IMR-90 (cell line): ENCODE results near the gene GLRA2. TPM values are rescaled to one million over a fixed set of nuclear protein-coding genes. Genes with fewer than 3 reads are reported as not detected.

ENCODE experiments used
- ATAC-seq: fragments of 200-7000 bp; cut with Tn5 transposase; 2 replicates; pipeline ENCODE4 v1.9.1; 2020; ENCODE audit warnings: low read depth, mild to moderate bottlenecking, moderate library complexity
- BruUV-seq: library from RNA; stranded (reverse); fragments of 400-500 nt; replicated peaks from 2 replicates; lab custom pipeline; 2021; lab: Mats Ljungman, UMichigan
- CTCF ChIA-PET: fragments of 300-600 bp; formaldehyde crosslinking; extraction: SDS; loops from one replicate; lab custom pipeline; 2021; ENCODE audit warnings: antibody characterized with exemption; lab: Yijun Ruan, JAX
- POLR2A ChIA-PET: fragments of 300-600 bp; sonication (Branson Sonifier 250); formaldehyde crosslinking; loops from one replicate; lab custom pipeline; 2022; ENCODE audit warnings: antibody characterized with exemption; ENCODE audit not compliant: unreplicated experiment; lab: Charles Lee
- DNase-seq: peaks from one replicate; pipeline ENCODE4 v3.0.0; 2013
- H2AFZ ChIP-seq: replicated peaks from 2 replicates; pipeline ENCODE3; 2013; ENCODE audit warnings: low read length, mild to moderate bottlenecking; ENCODE audit not compliant: poor library complexity
- H2AK5ac ChIP-seq: 2 replicates; pipeline ENCODE4 v1.6.1; 2013; ENCODE audit warnings: low read depth, low read length, inconsistent platforms
- H2AK9ac ChIP-seq: replicated peaks from 2 replicates; pipeline ENCODE3; 2013; ENCODE audit warnings: mild to moderate bottlenecking, low read depth, low read length, moderate library complexity; ENCODE audit not compliant: poor library complexity
- H2BK120ac ChIP-seq: 2 replicates; pipeline ENCODE4 v1.6.1; 2013; ENCODE audit warnings: low read depth, low read length, inconsistent platforms
- H2BK15ac ChIP-seq: 3 replicates; pipeline ENCODE4 v1.6.1; 2013; ENCODE audit warnings: low read depth, low read length, inconsistent platforms
- H2BK20ac ChIP-seq: 2 replicates; pipeline ENCODE4 v1.6.1; 2013; ENCODE audit warnings: low read depth, mild to moderate bottlenecking, inconsistent platforms, low read length, moderate library complexity
- H2BK5ac ChIP-seq: 2 replicates; pipeline ENCODE4 v1.6.1; 2013; ENCODE audit warnings: mild to moderate bottlenecking, low read depth, low read length, inconsistent platforms; ENCODE audit not compliant: poor library complexity, severe bottlenecking
- H3K14ac ChIP-seq: replicated peaks from 2 replicates; pipeline ENCODE4 v1.6.1; 2013; ENCODE audit warnings: low read depth, low read length, inconsistent platforms
- H3K18ac ChIP-seq: 2 replicates; pipeline ENCODE4 v1.6.1; 2013; ENCODE audit warnings: low read depth, low read length, control low read depth
- H3K23ac ChIP-seq: 2 replicates; pipeline ENCODE4 v1.6.1; 2013; ENCODE audit warnings: low read depth, low read length, inconsistent platforms
- H3K27ac ChIP-seq: 2 replicates; pipeline ENCODE4 v1.5.1; 2013; ENCODE audit warnings: mild to moderate bottlenecking, control low read depth, low read length; ENCODE audit not compliant: insufficient read depth
- H3K27me3 ChIP-seq: 2 replicates; pipeline ENCODE4 v1.6.1; 2013; ENCODE audit warnings: low read length; ENCODE audit not compliant: control insufficient read depth, insufficient read depth
- H3K36me3 ChIP-seq: 2 replicates; pipeline ENCODE4 v1.6.1; 2013; ENCODE audit warnings: low read length, mixed read lengths; ENCODE audit not compliant: control insufficient read depth, insufficient read depth
- H3K4ac ChIP-seq: 2 replicates; pipeline ENCODE4 v1.6.1; 2013; ENCODE audit warnings: low read depth, low read length, inconsistent platforms
- H3K4me1 ChIP-seq: 2 replicates; pipeline ENCODE4 v1.6.1; 2013; ENCODE audit warnings: low read length, mixed read lengths; ENCODE audit not compliant: control insufficient read depth, insufficient read depth
- H3K4me2 ChIP-seq: 2 replicates; pipeline ENCODE4 v1.6.1; 2013; ENCODE audit warnings: low read depth, mild to moderate bottlenecking, control low read depth, low read length, moderate library complexity
- H3K4me3 ChIP-seq: 2 replicates; pipeline ENCODE4 v1.5.1; 2013; ENCODE audit warnings: low read depth, mild to moderate bottlenecking, control low read depth, low read length, moderate library complexity; ENCODE audit not compliant: insufficient read depth
- H3K56ac ChIP-seq: 2 replicates; pipeline ENCODE4 v1.6.1; 2013; ENCODE audit warnings: low read length, inconsistent platforms; ENCODE audit not compliant: insufficient read depth; ENCODE audit errors: extremely low read depth
- H3K79me1 ChIP-seq, 2 experiments: 2 replicates each; pipeline ENCODE4 v1.6.1; 2013; ENCODE audit warnings: low read length in 2 of 2, inconsistent platforms in 1 of 2, low read depth in 1 of 2
- H3K9ac ChIP-seq: 2 replicates; pipeline ENCODE4 v1.6.1; 2013; ENCODE audit warnings: low read depth, low read length, control low read depth
- H3K9me1 ChIP-seq: 2 replicates; pipeline ENCODE4 v1.6.1; 2013; ENCODE audit warnings: low read length, inconsistent platforms; ENCODE audit not compliant: insufficient read depth
- H3K9me3 ChIP-seq: 2 replicates; pipeline ENCODE4 v1.6.1; 2013; ENCODE audit warnings: low read length; ENCODE audit not compliant: control insufficient read depth, insufficient read depth
- H4K20me1 ChIP-seq: 2 replicates; pipeline ENCODE4 v1.6.1; 2013; ENCODE audit warnings: low read length, inconsistent platforms; ENCODE audit not compliant: insufficient read depth
- H4K5ac ChIP-seq: 2 replicates; pipeline ENCODE4 v1.6.1; 2013; ENCODE audit warnings: mild to moderate bottlenecking, low read depth, low read length, control low read depth
- H4K8ac ChIP-seq, 2 experiments: 2 replicates each; pipeline ENCODE4 v1.6.1; 2013; ENCODE audit warnings: low read depth in 2 of 2, low read length in 2 of 2, control low read depth in 1 of 2, inconsistent platforms in 1 of 2
- H4K91ac ChIP-seq: 2 replicates; pipeline ENCODE4 v1.6.1; 2013; ENCODE audit warnings: low read depth, low read length, inconsistent platforms; ENCODE audit not compliant: insufficient read depth
- WGBS, 2 experiments: methylation state at CpG; one replicate each; pipeline versions ENCODE4 v1.1.5 to v1.1.7; 2013; ENCODE audit warnings: missing lambda C conversion rate in 2 of 2; ENCODE audit not compliant: insufficient read length in 1 of 2; ENCODE audit errors: extremely low coverage in 2 of 2; 5-methylcytosine and 5-hydroxymethylcytosine counted together
- dilution Hi-C: fragments of 300-500 bp; cut with HindIII; formaldehyde crosslinking; loops from one replicate; pipeline ENCODE4 v1.14.3; 2018; ENCODE audit warnings: low sequenced_read_pairs; ENCODE audit not compliant: unreplicated experiment
- in situ Hi-C: fragments of 300-500 bp; cut with MboI; formaldehyde crosslinking; loops from 3 replicates; pipeline ENCODE4 v1.14.3; 2019; ENCODE audit warnings: low sequenced_read_pairs, inconsistent platforms, mixed read lengths
- intact Hi-C: fragments of 100-400 bp; cut with micrococcal nuclease; formaldehyde crosslinking; loops from 2 replicates; pipeline ENCODE4 v1.10.0; 2022
- polyA plus RNA-seq, 3 experiments: library from polyadenylated mRNA; depleted of rRNA; stranded (reverse); fragments of >200 nt; gene quantifications; 2 replicates each; pipeline ENCODE4 v1.2.3, GENCODE V29; 2012; ENCODE audit warnings: low replicate concordance in 1 of 3
- total RNA-seq: library from RNA; depleted of rRNA; stranded (reverse); fragments of >200 nt; gene quantifications from 2 replicates; pipeline ENCODE4 v1.2.3, GENCODE V29; 2012
- TF ChIP-seq, protein P1 (sequence below): fragments of 150-350 bp; IDR thresholded peaks from 2 replicates; pipeline ENCODE4 v1.6.1; 2016; ENCODE audit warnings: low read depth, mild to moderate bottlenecking, low read length, moderate library complexity, borderline replicate concordance

GLRA2 gene
- total and polyA plus RNA-seq, 2 of the 4 experiments (the other 2 are of a cell fraction), result not detected

DNA sequence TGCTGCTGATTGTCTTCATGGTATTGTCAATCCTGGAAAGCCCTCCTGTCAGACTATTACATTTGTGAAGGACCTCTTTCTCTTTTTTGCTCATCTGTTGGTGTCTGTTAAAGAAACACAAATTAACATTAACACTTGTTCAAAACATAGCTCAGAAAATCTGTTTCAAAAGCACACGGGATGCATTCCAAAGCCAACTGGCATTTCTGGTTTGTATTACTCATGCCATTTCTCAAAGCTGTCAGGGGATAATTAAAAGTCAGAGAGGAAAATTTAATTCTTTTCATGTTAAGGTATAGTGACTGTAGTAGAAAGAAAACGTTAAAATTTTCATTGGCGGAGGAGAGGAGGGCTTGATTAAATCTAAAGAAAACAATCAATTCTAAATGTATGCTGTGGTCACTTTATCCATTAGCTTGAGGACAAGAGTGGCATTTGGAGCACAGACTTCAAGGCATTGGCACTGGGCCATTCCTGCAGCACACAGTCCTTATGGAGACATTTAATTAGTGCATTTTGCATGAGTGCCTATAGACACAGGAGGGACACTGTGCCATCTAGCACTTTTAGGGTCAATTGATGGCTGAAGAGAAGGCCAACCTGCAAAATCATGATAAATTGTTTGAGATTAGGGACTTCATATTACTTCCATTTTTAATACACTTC is 21.2 kb upstream of the GLRA2 start:
- H3K27ac ChIP-seq, result no peak overlapping the region
- H2AFZ ChIP-seq, result no peak overlapping the region
- no peak overlapping the region for H3K14ac ChIP-seq
- H2BK5ac ChIP-seq, result no peak overlapping the region
- H2AK9ac ChIP-seq, result no peak overlapping the region
- in situ Hi-C loops (no loop called here), intact Hi-C loops (no loop called here), dilution Hi-C loops (no loop called here)
- H3K27me3 ChIP-seq, result no peaks in the 10 kb centered on the region
- H4K91ac ChIP-seq, result no peak overlapping the region
- no peak overlapping the region for H3K4me2 ChIP-seq
- no peak for DNase-seq
- H4K5ac ChIP-seq, result no peak overlapping the region
- no peak overlapping the region for H2BK20ac ChIP-seq
- ATAC-seq, result no peak
- no peak overlapping the region for H3K4me3 ChIP-seq
- H3K9me1 ChIP-seq, result no peaks in the 10 kb centered on the region
- H3K23ac ChIP-seq, result no peak overlapping the region
- WGBS, 2 experiments, result no CpG with 5 or more reads among the region's 3 CpGs
- no peaks in the 10 kb centered on the region for H3K36me3 ChIP-seq
- no peak overlapping the region for H4K8ac ChIP-seq
- no peaks in the 10 kb centered on the region for H3K9me3 ChIP-seq
- CTCF ChIA-PET, result interaction anchor here (0.7 kb wide), 1 partner anchor 44 kb away, joined by 3 read pairs; no protein-coding TSS in a partner anchor
- no peak overlapping the region for H2BK15ac ChIP-seq
- no peak overlapping the region for H3K18ac ChIP-seq
- H3K4me1 ChIP-seq, result no peaks in the 10 kb centered on the region
- no peak overlapping the region for H3K4ac ChIP-seq
- no TSS peak for BruUV-seq
- no peaks in the 10 kb centered on the region for H3K79me1 ChIP-seq
- TF ChIP-seq, protein P1, sequence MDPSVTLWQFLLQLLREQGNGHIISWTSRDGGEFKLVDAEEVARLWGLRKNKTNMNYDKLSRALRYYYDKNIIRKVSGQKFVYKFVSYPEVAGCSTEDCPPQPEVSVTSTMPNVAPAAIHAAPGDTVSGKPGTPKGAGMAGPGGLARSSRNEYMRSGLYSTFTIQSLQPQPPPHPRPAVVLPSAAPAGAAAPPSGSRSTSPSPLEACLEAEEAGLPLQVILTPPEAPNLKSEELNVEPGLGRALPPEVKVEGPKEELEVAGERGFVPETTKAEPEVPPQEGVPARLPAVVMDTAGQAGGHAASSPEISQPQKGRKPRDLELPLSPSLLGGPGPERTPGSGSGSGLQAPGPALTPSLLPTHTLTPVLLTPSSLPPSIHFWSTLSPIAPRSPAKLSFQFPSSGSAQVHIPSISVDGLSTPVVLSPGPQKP, result no peak
- no peak overlapping the region for H2AK5ac ChIP-seq
- no peaks in the 10 kb centered on the region for H4K20me1 ChIP-seq
- no peak overlapping the region for H3K9ac ChIP-seq
- no peak overlapping the region for H2BK120ac ChIP-seq
- POLR2A ChIA-PET, result no interaction called here
- H3K56ac ChIP-seq, result no peak overlapping the region
